ENCODE data around the gene LRG1.

DNA sequence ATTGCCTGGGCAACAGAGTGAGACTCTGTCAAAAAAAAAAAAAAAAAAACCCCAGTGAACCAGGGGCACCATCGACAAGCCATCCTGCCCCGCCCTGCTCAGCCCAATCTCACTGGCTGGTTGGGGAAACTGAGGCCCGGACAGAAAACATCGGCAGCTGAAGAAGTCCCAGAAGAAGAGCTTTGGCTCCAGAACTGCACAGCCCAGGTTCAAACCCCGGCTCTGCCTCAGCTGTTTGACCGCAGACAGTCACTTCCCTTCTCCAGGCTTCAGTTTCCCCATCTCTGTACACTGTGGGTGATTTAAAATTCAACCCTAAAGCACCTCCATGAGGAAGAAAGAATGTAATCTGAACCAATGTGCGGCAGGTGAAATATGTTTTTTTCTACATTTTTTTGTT is 29.1 kb upstream of the LRG1 start:
- no peak for TF ChIP-seq CTCF (conservative IDR thresholded peaks at IDR 0.05 in 1 of 2, IDR thresholded peaks at IDR 0.05 in 1 of 2; ENCODE audit: extremely low read depth in 1 of 2, insufficient read depth in 1 of 2, low read depth in 1 of 2, low read length in 2 of 2)
- no peak for TF ChIP-seq EZH2 (IDR thresholded peaks at IDR 0.05; ENCODE audit: borderline replicate concordance, low read length)

All from mammary epithelial cell (primary cell).